GM13977 (cell line): ENCODE data around the gene DLG2.

Source experiments
- DNase-seq: peaks from one replicate; pipeline ENCODE4 v3.0.0; 2012; ENCODE audit warnings: low spot score
- CTCF ChIP-seq: IDR thresholded peaks from 2 replicates; pipeline ENCODE4 v1.5.1; 2012; ENCODE audit warnings: mild to moderate bottlenecking, control low read depth; ENCODE audit not compliant: insufficient read depth; ENCODE audit errors: extremely low read depth, missing control alignments
- in situ Hi-C: fragments of 300-500 bp; cut with MboI; formaldehyde crosslinking; loops from one replicate; pipeline ENCODE4 v1.12.0; 2022; ENCODE audit warnings: low sequenced_read_pairs, low pct_unique_long_range_greater_than_20kb, mixed read lengths, inconsistent platforms; ENCODE audit not compliant: unreplicated experiment

Gene DLG2

DNA sequence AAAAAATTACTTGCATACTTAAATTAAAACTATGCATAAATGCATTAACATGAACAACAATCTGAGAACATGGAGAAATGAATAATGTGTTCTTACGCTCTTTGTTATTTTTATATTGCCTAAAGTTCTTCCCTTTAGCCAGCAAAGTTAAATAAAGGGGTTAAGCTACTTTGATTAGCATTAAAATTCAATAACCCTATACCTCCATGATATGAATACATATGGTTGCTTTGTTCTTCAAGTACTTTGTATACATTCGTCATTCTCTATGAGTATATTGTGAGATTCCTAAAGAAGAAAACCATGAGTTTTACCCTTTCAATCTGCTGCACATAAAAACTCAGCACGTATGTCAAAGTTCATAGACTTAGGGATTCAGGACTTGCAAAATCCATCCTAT is 578.3 kb downstream of the DLG2 start:
- no peak for TF ChIP-seq CTCF
- in situ Hi-C loops: no loop called here
- DNase-seq: no peak

DNA sequence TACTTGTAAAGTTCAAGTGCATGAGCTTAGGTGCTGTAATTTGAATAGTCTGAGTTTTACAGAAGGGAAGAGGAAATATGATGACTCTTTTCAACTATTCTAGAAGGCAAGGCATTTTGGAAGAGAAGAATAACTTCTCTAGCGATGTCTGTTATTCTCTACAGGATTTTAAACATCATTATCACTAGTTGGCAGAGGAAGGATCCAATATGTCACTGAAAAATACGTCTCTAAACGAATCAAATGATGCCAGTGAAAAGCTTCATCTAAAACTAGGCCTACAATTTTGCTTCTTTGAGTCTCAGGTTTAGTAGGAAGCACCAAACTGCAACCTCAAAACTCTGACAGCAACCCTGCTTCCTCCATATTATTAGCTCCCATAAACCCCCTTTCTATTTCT is 581.4 kb downstream of the DLG2 start:
- in situ Hi-C loops: no loop called here
- no peak for DNase-seq
- no peak for TF ChIP-seq CTCF

DNA sequence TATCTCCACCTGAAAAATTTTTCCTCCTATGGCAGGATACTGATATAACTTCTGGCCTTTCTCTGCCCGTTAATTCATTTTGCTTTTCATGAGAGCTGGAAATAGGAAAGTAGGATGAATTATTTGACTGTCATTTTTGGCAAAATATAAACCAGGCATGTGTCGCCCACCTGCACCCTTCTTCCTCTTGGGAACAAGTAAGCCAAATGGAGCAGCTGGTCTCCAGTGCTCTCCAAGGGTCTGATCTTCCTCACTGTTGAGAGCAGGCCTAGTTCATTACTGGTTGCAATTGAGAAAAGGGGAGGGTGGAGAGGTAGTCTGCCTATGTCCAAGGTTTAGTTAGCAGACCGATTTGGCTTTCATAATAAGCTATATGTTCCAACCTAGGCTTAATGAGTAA is 582.2 kb downstream of the DLG2 start:
- no peak for TF ChIP-seq CTCF
- in situ Hi-C loops: no loop called here
- no peak for DNase-seq

- TF ChIP-seq CTCF: no peak
- DNase-seq: no peak
- in situ Hi-C loops: no loop called here
Observed at GRCh38 chr11:85042361-85042760, 584.8 kb downstream of the DLG2 start.

DNA sequence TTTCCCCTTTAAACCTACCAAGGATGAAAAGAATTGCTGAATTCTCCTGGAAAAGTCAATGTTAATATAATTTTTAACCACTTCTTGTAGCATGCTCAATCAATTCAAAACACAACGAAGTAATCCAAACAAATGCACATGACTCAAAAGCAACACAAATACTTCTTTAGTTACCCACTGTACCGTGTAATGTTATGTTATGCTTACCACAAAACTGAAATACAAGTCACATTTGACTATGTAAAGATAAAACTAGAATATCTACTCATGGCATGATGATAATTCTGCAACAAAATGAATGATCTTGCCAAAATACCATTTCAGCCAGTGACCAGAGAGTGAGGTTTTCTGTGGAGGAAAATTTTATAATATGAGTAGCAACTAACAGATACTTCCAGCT is 587.0 kb downstream of the DLG2 start:
- no peak for TF ChIP-seq CTCF
- in situ Hi-C loops: no loop called here
- no peak for DNase-seq

- in situ Hi-C loops: no loop called here
- no peak for TF ChIP-seq CTCF
- DNase-seq: no peak
Observed at GRCh38 chr11:85029964-85030363, 597.2 kb downstream of the DLG2 start.
